GM21786 (cell line): ENCODE measurements around the gene RAB43.

ENCODE experiments used
- ATAC-seq: cut with Tn5 transposase; IDR thresholded peaks from one replicate; pipeline ENCODE4 v1.9.1; 2021; ENCODE audit not compliant: unreplicated experiment

Gene RAB43

DNA sequence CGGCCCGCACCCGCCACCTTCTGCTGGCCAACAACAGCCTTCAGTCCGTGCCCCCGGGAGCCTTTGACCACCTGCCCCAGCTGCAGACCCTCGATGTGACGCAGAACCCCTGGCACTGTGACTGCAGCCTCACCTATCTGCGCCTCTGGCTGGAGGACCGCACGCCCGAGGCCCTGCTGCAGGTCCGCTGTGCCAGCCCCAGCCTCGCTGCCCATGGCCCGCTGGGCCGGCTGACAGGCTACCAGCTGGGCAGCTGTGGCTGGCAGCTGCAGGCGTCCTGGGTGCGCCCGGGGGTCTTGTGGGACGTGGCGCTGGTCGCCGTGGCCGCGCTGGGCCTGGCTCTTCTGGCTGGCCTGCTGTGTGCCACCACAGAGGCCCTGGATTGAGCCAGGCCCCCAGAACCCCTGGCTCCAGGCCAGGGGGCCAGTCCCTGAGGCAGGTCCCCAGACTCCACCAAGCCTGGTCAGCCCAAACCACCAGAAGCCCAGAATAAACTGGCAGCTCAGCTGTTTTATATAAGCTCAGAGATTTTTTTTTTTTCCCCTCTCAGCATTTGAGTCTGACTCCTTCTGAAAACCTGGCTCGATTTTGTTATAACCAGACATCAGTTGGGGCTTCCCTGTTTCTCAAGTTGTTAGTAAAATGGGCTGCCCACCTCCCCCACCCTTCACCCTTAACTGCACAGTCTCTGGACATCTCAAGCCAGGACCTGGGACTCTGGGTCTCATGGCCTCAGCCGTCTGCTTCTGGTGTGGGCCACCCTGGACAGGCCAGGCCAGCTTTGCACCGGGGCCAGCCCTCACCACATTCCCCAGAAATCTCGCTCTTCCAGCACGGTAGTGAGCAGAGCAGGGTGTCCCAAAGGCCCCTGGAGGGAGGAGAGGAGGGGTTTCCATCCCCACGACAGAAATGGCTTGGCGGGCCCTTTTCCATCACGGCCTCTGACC is 59.4 kb downstream of the RAB43 start:
- no peak for ATAC-seq

DNA sequence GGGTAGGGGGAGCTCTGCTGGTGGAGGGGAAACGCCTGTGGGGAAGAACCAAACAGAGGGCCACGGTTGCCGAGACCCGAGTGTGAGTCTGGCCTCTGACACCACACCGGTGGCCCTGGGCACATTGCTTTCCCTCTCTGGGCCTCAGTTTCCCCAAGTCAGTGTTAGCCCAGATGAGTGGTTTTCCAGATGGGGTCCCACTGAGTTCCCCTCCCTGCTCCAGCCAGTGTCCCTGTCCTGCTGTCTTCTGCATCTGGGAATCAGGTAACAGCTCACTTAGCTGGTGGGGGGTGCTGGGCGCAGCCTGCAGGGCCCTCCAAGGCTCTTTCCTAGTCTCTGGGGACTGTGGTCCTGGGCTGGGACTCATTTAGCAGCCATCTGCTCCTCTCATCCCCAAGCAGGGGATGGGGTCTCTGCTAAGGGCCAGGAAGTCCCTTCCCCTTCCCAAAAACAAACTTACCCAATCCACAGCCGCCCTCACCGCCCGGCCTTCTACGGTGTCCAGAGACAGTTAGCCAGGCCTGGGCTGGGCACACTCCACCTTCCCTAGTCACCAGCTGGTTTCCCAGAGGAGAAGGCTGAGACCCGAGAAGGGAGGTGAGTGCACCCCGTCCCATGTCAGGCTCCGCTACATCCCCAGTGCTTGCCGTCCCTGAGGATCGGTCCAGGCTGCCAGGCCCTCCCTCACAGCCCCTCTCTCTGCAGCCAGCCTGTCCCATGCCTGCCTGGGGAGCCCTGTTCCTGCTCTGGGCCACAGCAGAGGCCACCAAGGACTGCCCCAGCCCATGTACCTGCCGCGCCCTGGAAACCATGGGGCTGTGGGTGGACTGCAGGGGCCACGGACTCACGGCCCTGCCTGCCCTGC is 60.3 kb downstream of the RAB43 start:
- ATAC-seq: no peak

DNA sequence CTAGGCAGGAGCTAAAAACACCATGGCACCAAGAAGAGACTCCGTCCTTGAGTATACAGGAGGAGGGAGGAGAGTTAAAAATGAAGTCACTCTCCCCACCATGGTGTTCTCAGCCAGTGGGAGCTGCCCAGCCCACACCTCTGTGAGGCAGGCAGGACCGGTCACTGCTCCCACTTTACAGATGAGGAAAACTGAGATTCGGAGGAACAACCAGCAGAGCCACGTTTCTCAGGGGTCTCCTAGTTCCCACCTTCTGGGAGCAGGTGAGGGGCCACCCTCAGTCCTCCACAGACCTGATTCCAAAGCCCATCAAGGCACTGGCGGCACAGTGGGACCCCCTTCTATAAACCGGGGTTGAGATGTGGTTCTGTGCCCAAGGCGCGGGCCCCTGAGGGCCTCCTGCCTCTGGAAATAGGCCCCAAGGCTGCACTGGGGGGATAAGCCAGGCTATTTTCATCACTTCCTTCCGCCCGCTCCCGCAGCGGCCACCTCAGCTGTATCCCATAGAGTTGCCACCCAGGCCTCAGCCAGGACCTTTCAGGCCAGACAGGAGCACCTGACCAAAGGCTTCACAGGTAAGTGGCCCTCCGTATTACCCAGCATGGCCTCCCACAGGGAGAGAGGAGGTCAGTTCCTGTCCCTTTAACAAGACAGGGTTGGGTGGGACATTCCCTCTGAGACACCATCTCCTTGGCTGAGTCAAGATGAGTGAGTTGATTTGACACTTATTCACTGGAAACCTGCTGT is 61.2 kb downstream of the RAB43 start, which contains the start of gene GP9:
Gene GP9 (plus strand): TSS at position 504 of the 747 bp plus-strand sequence. CDS start 961 bp downstream, outside the sequence.
- no peak for ATAC-seq

DNA sequence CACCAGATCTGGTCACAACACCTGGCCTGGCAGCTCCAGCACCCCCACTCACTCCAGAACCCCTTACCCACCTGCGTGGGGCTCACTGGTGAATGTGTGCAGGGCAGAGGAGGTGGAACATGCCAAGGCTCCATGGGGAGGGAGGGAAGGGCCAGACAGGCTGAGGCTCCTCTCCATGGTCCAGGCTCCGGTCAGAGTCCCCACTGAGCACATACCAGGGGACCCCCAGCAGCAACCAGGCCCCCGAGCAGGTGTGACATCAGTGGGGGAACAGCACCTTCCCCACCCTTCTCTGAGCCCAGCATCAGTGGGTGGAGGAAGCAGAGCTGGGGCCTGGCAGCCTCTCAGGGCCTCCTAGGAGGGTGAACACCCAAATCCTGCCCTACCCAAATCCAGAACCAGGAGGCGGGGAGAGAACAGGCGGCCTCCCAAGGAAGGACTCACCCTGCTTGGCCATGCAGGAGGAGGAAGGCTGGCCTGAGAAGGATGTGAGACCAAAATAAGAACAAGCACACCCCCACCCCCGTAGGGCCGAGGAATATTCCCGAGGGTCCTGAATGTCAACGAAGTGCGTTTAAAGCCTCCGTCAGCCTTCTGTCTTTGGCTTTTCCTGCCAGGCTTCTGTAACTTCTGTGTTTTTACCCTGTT is 62.2 kb downstream of the RAB43 start:
- no peak for ATAC-seq

DNA sequence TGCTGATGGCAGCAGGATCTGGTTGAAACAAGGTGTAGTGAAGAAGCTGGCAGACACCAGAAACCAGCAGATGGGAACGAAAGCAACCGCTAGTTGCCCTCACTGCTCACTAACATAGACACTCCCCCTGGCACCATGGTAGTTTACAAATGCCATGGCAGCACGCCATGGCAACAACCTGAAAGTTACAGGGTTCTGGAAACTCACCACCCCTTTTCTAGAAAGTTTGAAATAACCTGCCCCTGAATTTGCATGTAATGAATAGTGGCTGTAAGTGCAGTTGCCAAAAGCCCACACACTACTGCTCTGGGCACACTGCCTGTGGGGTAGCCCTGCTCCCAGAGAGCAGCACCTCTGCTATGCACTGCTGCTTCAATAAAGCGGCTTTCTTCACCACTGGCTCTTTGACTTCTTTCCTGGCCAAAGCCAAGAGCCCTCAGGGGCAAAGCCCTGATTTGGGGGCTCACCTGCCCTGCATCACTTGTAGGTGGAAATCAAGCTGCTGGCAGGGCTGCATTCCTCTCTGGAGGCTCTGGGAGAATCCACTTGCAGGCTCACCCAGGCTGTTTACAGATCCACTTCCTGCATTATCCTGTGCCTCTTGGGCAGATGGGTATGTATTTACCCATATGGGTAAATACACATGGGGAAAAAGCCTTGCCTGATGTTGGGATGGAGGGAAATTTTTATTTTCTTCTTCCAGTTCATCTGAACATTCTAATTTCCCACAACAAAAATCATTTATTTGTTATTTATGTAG is 63.0 kb downstream of the RAB43 start:
- ATAC-seq: peak; percentile 60

DNA sequence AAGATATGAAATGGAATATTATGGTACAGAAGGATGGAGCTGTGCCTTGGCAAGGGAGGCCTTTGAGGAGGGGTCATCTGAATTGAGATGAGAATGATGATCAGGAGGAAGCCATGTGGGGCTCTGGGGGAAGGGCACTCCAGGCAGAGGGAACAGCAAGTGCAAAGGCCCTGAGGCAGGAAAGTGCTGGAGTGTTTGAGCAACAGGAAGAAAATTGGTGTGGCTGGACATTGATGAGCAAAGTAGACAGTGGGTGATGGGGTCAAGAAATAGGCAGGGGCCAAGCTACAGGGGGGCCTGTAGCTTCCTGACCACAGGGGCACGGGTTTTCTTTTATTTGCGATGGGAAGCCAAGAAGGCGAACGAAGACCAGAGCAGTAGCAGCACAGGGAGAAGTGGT is 64.4 kb downstream of the RAB43 start:
- ATAC-seq: no peak

DNA sequence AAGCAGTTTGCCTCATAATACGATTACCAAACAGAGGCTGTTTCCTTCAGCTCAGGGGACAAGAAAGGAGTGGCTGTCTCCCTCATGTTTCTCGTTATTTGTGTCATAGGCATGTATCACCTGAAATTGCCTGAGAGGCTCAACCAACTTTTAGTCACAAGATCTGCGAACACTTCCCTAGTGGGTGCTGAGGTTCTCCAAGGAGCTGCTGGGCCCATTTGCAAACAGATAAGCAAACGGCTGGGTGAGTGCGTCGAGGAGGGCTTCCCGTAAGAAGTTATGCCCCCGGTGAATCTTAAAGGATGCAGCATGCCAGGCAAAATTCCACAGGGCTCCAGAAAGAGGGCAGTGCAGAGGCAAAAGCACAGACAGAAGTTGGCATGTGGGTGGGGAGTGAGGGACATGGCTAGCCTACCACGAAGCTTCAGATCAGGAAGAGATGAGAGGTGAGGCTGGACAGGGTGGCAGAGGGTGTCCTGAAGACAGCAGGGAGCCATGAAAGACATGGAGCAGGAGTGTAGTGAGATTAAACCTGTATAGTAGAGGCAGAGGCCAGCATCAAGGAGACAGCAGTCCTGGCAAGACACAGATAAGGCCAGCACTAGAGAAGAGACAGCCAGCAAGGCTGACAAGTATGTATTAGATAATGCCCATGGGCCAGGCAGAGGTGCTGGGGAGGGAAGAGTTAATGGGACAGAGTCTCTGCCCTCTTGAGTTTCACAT is 65.0 kb downstream of the RAB43 start:
- no peak for ATAC-seq

DNA sequence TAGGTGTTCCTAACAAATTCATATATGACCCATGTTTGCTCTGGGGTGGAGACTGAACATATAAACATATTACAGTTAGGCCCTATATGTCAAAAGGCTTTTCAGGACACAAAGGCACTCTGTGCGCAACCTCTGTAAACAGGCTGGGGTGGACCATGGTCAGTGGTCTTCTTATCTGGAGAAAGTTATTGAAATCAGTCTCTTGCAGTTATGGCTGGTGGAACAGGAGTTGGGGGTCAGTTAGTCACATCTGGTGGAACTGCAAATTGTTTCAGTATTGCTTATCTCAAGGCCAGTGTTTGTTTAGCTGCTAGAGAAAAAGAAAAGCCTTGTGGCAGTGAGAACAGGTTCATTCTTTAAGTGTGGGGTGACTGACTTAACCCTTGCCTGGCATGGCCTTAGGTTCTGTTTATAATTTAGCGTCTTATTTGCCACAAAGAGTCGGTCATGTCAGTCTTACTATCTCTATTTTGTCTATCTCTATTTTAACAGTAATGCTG is 66.9 kb downstream of the RAB43 start:
- ATAC-seq: no peak

DNA sequence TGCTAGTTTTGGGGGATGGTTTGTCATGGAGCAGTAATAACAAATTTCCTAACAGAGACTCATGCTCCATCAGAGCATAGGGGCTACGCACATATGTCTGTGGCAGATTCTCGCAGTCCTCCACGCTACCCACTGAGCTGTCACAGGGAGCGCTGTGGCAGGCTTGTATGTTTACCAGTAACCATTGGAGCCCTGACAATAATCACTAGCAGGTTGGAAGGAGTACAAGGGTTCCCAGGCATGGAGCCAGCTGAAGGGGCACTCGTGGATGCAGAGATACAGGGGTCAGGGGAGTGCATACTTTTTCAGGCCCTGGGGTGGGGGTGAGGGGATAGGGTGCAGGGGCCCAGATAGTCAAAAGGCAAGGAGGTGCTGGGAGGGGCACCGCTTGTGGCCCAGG is 68.9 kb downstream of the RAB43 start:
- ATAC-seq: no peak

DNA sequence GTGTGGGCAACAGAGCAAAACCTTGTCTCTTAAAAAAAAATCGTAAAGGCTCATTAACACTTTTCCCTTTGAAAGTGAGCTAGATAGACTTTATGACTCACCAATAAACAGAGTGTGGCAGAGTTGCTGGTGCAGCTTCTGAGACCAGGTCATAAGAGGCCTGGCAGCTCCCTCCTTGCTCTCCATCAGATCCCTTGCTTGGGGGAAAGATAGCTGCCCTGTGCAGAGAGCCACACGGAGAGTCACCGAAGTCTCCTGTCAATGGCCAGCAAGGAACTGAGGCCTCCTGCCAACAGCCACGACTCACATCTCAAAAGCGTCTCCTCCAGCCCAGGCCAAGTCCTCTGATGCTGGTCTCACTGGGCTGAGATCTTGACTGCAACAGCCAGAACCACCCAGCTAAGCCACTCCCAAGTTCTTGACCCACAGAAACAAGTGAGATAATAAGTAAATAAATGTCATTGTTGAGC is 69.7 kb downstream of the RAB43 start:
- no peak for ATAC-seq

DNA sequence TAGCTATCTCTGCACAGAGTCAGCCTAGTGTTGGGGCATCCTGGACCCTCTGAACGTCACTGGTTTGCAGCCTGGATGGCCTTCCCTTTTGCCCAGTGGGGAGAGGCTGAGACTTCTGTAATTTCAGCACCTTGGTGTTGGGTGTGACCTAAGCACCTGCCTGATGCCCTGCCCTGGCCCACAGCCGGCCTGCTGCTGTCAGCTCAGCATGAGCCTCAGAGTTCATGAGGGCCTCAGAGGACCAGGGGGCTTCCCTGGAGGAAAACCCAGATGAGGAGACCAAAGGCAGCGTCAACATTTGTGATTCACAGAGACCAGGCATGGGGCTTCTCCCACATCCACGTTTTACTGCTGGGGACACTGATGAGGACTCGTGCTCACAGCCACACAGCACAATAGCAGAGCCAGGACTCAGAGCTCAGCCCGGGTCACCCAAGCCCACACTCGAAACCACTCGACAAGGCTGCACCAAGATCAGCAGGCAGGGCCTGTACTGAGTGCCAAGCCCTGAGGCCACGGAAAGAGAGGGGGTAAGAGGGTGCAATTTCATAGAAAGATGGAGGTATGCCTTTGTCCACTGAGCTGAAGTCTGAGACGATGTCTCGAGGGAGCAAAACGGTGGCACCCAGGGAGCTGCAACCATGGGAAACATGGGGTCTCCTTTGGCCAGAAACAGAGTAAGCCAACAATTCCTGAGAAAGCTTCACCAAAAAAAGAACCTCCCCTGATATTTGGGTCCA is 70.9 kb downstream of the RAB43 start:
- ATAC-seq: no peak

DNA sequence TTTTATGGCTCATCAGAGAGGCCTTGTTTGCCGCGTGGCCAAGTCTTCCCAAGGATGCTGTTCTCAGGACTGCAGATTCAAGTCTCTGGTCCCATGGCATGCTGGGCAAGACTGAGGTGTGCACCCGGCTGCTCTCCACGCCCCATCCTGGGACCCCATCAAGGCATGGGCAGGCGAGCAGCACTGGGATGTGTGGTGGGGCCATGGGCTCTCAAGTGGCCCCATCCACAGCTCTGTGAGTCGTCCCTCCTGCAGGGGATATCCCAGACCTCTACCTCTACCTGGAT is 74.1 kb downstream of the RAB43 start:
- no peak for ATAC-seq

DNA sequence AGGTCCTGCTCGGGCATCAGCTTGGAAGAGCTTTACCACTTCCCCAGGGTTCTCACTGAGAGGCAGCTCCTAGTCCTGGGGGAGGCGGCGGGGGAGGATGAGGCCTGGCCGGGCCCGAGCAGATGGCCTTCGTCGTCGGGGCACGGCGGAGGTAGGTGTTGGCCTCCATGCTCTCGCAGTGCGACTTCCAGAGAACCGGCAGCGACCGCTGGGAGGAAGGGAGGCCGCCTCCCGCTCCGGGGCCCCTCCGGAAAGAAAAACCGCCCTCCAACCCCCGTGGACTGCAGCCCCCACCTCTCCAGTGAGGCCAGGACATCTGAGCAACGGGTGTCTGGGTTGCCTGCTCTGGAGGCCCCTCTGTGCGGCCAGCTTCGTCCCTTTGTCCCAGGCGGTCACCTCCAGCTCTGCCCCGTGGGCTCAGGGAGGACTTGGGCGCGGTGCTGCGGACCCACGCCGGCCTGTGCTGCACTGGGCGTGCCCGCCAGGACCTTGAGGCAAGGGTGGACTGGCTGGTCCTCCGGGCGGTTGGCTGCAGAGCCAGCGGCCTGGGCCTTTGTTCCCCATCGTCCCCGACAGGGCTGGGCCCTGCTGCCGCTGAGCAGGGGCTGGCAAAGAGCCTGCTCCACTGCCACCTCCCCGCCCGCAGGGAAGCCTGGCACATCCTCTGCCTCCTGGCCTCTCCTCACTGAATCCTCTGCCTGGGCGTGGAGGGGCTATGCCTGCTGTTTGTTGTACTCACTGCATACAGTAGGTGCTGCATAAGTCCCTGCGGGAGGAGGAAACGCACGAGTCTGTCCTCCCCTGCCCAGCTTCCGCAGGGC is 74.7 kb downstream of the RAB43 start:
- ATAC-seq: no peak

DNA sequence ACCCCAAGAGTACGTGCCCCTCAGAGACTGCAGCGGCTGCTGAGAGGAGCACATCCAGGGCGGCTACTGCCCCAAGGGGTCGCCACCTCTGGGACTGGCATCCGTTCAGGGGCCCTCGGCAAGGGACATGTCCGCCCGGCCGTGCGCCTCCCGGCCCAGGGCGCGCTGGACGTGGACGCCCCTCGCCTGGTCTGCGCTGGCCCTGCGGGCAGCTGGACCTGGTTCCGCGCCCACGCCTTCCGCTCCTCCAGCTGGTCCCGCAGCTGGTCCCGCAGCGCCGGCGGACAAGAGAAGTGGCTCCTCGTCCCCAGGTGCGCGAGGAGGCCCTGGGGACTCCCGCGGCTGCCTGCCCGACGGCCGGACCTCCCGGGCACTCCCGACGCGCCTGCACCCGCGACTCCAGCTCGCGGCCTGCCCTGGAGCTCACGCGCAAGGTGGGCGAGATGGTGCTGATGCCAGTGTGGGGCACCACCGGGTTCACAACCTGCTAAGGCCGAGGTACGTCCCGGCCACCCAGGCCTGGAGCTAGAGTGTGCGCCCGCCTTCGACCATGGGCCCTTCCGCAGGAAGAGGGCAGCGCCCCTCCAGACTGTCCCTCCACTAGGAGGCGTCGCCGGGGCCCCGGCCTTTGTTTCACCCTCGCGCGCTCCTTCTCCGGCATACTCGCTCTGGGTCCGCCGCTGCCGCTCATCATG is 75.4 kb downstream of the RAB43 start:
- ATAC-seq: no peak

DNA sequence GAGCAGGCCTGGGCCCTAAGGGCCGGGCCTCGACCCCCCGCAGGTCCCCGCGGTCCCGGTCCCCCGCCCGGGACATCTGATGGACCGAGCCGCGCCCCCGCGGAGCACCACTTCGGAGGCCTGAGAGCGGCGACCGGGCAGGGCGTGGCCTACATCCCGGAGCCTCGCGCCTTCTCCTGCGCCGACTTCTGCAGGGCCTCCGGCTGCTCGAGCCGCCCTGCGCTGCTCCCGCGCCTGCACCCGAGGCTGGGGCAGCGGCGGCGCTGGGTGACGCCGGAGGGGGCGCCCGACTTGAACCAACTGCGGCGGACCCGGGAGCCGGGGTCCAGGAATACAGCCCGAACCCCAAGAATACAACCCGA is 75.9 kb downstream of the RAB43 start:
- no peak for ATAC-seq

DNA sequence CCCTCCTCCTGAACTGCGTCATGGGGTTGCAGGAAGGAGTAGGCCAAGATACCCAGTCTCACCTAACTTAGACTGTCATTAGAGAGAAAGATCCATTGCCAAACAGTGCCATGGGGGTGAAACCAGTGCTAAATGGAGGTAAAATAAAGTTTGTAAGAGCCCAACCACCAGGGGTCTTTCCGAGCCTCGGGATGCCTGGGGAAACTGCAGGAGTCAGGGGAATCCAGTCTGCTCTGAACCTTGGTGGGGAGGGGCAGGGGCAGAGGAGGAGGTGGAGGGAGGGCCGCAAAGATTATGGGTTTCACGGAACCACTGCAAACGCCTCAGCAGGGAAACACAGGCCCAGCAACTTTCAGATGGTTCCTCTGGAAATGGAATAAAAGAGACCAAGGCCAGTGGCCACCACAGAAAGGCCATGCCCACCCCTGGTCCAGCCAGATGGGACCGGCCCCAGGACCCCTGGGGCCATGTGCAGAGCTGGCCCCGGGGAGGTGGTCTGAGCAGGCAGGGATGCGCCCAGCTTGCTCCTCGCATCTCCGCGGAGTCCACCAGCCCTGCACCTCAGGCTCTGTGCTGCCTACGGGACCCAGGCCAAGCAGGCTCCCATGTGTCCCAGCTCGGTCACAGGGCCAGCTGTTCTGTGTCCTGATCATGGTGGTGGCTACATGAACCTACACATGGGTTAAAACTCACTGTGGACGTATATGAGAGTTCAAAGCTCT is 80.9 kb downstream of the RAB43 start:
- ATAC-seq: no peak

DNA sequence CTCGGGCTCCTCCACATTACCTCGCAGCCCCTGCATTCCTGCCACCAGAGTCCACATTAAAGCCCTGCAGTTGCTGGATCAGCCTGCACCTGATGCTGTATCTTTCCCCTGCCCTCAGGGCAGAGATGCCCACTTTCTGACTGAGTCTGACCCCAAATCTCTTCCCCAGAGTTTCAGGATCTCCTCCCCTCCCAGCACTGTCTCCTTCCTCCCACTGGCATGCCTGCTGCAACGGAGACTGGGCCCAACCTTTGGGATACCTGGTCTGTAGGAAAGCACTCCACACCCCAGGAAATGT is 81.6 kb downstream of the RAB43 start:
- no peak for ATAC-seq
